ENCODE results near the gene TMEM62. TPM values are rescaled to one million over a fixed set of nuclear protein-coding genes. Genes with fewer than 3 reads are reported as not detected.
A peak's percentile ranks its signal among the peaks of the same experiment; 100 is the strongest.
"Not testable (repeated sequence)": the region's sequence is repeated elsewhere in the genome, so short reads cannot be mapped to it uniquely, and the experiment has no call there.

The TMEM62 gene
- total RNA-seq, 1 experiment from 2014 or later = 22.0 TPM

DNA sequence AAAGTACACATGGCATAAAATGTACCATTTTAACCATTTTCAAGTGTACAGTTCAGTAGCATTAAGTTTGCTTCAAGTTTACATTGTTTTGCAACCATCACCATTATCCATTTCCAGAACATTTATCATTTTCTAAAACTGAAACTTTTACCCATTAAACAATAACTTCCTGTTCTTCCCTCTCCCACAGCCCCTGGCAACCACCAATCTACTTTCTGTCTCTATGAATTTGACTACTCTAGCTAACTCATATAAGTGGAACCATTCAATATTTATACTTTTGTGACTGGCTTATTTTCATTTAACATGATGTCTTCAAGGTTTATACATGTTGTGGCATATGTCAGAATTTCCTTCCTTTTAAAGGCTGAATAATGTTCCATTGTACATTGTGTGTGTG, 19.9 kb downstream of the TMEM62 start:
- in situ Hi-C loops (cut with HindIII; ENCODE audit: low pct_unique_long_range_greater_than_20kb, low sequenced_read_pairs) = no loop called here
- DNase-seq (ENCODE audit: low read depth, low spot score) = no peak

- DNase-seq (ENCODE audit: low read depth, low spot score) = no peak
- in situ Hi-C loops (cut with HindIII; ENCODE audit: low pct_unique_long_range_greater_than_20kb, low sequenced_read_pairs) = no loop called here
These were observed 32.5 kb downstream of the TMEM62 start for GRCh38 chr15:43165801-43166325.

- DNase-seq (ENCODE audit: low read depth, low spot score); in situ Hi-C loops (cut with HindIII; ENCODE audit: low pct_unique_long_range_greater_than_20kb, low sequenced_read_pairs): not testable (repeated sequence)
These were observed 33.9 kb downstream of the TMEM62 start for GRCh38 chr15:43167261-43167660.

GRCh38 chr15:43168192-43169107, 35.1 kb downstream of the TMEM62 start:
- in situ Hi-C loops (cut with HindIII; ENCODE audit: low pct_unique_long_range_greater_than_20kb, low sequenced_read_pairs) = no loop called here
- peak; percentile 55 for DNase-seq (ENCODE audit: low read depth, low spot score)

- no peak for DNase-seq (ENCODE audit: low read depth, low spot score)
- in situ Hi-C loops (cut with HindIII; ENCODE audit: low pct_unique_long_range_greater_than_20kb, low sequenced_read_pairs) = no loop called here
These were observed 36.5 kb downstream of the TMEM62 start for GRCh38 chr15:43169888-43170287.

- DNase-seq (ENCODE audit: low read depth, low spot score); in situ Hi-C loops (cut with HindIII; ENCODE audit: low pct_unique_long_range_greater_than_20kb, low sequenced_read_pairs): not testable (repeated sequence)
These were observed 42.4 kb downstream of the TMEM62 start for GRCh38 chr15:43175656-43176309.

- DNase-seq (ENCODE audit: low read depth, low spot score); in situ Hi-C loops (cut with HindIII; ENCODE audit: low pct_unique_long_range_greater_than_20kb, low sequenced_read_pairs): not testable (repeated sequence)
These were observed 43.8 kb downstream of the TMEM62 start for GRCh38 chr15:43177147-43177546.

GRCh38 chr15:43183270-43183669, 49.9 kb downstream of the TMEM62 start:
- in situ Hi-C loops (cut with HindIII; ENCODE audit: low pct_unique_long_range_greater_than_20kb, low sequenced_read_pairs) = no loop called here
- no peak for DNase-seq (ENCODE audit: low read depth, low spot score)

DNA sequence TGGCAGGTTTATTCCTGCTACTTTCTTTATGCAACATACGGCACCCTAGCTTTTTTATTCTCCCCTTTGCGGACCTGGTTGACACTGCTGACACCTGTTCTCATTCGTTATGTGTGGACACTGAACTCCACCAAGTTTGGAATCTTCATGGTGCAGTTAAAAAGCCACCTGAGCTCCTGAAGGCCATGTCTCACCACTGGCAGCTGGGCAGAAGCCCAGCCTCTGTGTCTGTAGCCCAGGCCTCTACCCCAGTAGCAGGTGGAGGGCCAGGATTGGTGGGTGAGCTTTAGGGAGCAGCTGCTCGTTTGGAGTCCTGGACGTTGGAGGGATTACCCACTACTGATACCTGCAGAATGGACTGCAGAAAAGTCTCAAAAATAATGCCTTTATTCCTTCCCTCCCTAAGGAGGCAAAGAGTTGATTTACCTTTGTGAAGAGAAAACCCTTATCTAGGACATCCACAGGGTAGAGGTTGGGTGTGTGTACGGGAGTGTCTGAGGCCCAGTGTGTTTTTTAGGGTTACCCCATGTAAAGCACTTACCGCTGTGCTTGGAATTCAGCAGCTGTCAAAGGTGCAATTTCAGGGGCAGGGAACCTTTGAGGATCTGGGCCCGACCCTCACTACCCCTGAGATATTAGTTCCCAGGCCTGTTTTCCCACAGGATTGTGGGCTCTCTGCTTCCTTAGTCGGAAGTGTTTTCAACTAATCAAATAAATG, 51.2 kb downstream of the TMEM62 start:
- no peak for DNase-seq (ENCODE audit: low read depth, low spot score)
- in situ Hi-C loops (cut with HindIII; ENCODE audit: low pct_unique_long_range_greater_than_20kb, low sequenced_read_pairs) = no loop called here

GRCh38 chr15:43185157-43186002, 52.0 kb downstream of the TMEM62 start, which contains the start of gene CCNDBP1:
Gene CCNDBP1, plus strand, starts transcription at chr15:43185403. Its CDS starts 96 bp downstream, at chr15:43185499.
- peak; percentile 90 for DNase-seq (ENCODE audit: low read depth, low spot score)
- in situ Hi-C loops (cut with HindIII; ENCODE audit: low pct_unique_long_range_greater_than_20kb, low sequenced_read_pairs) = no loop called here

GRCh38 chr15:43186003-43186353, 52.6 kb downstream of the TMEM62 start:
- in situ Hi-C loops (cut with HindIII; ENCODE audit: low pct_unique_long_range_greater_than_20kb, low sequenced_read_pairs) = no loop called here
- DNase-seq (ENCODE audit: low read depth, low spot score) = no peak

GRCh38 chr15:43187544-43188155, 54.3 kb downstream of the TMEM62 start:
- peak; percentile 64 for DNase-seq (ENCODE audit: low read depth, low spot score)
- in situ Hi-C loops (cut with HindIII; ENCODE audit: low pct_unique_long_range_greater_than_20kb, low sequenced_read_pairs) = no loop called here

DNA sequence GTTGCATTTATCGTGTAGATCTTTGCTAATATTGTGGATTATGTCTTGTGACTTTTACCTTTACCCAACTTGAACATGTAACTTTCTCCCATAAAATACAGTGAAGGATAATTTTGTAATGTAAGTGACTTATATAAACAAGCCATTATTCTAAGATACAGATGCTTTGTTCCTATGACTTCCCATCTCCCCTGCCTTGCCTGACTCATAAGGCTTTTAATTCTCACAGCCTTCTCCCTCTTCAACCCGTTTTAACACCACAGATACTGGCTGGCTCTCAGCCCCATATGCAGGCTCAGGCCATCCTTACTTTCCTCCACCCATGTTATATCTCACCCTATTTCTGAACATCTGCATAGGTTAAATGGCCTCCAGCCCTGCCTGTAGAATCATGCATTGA, 55.9 kb downstream of the TMEM62 start:
- peak; percentile 13 for DNase-seq (ENCODE audit: low read depth, low spot score)
- in situ Hi-C loops (cut with HindIII; ENCODE audit: low pct_unique_long_range_greater_than_20kb, low sequenced_read_pairs) = no loop called here

DNA sequence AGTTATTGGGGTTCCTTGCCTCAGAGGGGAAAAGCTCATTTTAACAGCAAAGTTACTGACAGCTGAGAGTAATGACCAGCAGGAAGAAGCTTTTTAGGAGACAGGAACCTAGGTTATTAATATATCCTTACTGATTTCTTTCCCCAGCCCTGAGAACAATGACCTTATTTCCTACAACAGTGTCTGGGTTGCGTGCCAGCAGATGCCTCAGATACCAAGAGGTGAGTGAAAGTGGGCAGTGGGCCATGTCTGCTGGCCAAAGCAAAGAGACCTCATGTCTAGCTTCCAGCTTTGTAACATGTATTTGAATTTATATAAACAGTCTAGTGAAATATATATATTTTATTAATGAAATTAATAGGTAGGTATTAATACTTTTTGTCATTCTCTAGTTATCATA, 56.8 kb downstream of the TMEM62 start:
- no peak for DNase-seq (ENCODE audit: low read depth, low spot score)
- in situ Hi-C loops (cut with HindIII; ENCODE audit: low pct_unique_long_range_greater_than_20kb, low sequenced_read_pairs) = no loop called here

DNA sequence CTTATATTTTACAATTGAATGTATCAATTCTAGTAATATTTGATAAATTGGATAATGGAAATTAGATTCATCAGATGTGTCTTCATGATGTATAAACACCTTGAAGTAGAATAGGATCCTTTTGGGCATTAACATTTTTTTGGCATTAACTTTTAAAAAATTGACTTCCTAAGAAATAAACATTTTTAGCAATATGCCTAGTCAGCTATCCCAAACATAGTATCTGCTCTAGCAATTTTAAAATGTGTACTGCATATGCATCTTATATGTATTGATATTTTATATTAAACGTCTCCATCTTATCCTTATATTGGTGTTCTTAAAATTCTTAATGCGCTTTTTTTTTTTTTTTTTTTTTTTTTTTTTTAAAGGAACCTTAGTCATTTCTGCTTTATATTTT, 60.3 kb downstream of the TMEM62 start:
- in situ Hi-C loops (cut with HindIII; ENCODE audit: low pct_unique_long_range_greater_than_20kb, low sequenced_read_pairs) = no loop called here
- DNase-seq (ENCODE audit: low read depth, low spot score) = no peak

- in situ Hi-C loops (cut with HindIII; ENCODE audit: low pct_unique_long_range_greater_than_20kb, low sequenced_read_pairs) = no loop called here
- DNase-seq (ENCODE audit: low read depth, low spot score) = no peak
These were observed 61.4 kb downstream of the TMEM62 start for GRCh38 chr15:43194795-43195194.

Measured in SK-MEL-5 (cell line).